Hepatocyte (in vitro differentiated cells): ENCODE measurements around the gene TH. TPM values are rescaled to one million over a fixed set of nuclear protein-coding genes. Genes with fewer than 3 reads are reported as not detected.
A peak's percentile ranks its signal among the peaks of the same experiment; 100 is the strongest.

Source experiments
- DNase-seq: peaks from one replicate; pipeline ENCODE4 v3.0.0-alpha.2; 2016; ENCODE audit warnings: low spot score
- H2AFZ ChIP-seq: fragments of 200-600 bp; sonication (generic); 2 replicates; pipeline ENCODE4 v1.6.0; 2016; ENCODE audit warnings: antibody characterized with exemption, mild to moderate bottlenecking
- H3K27ac ChIP-seq: fragments of 200-600 bp; sonication (generic); 2 replicates; pipeline ENCODE4 v1.5.1; 2016; ENCODE audit warnings: mild to moderate bottlenecking
- H3K27me3 ChIP-seq: fragments of 200-600 bp; sonication (generic); 2 replicates; pipeline ENCODE4 v1.6.1; 2016
- H3K36me3 ChIP-seq: fragments of 200-600 bp; sonication (generic); replicated peaks from 2 replicates; pipeline ENCODE4 v1.5.1; 2016; ENCODE audit warnings: low read depth; ENCODE audit not compliant: insufficient read depth
- H3K4me1 ChIP-seq: fragments of 200-600 bp; sonication (generic); 2 replicates; pipeline ENCODE4 v1.5.1; 2016; ENCODE audit warnings: mild to moderate bottlenecking, moderate library complexity; ENCODE audit not compliant: insufficient read depth
- H3K4me2 ChIP-seq: fragments of 200-600 bp; sonication (generic); 2 replicates; pipeline ENCODE4 v1.6.0; 2016
- H3K4me3 ChIP-seq: fragments of 200-600 bp; sonication (generic); 2 replicates; pipeline ENCODE4 v1.5.1; 2016; ENCODE audit warnings: mild to moderate bottlenecking
- H3K79me2 ChIP-seq: fragments of 200-600 bp; sonication (generic); 2 replicates; pipeline ENCODE4 v1.6.0; 2017; ENCODE audit warnings: mild to moderate bottlenecking
- H3K9me2 ChIP-seq: fragments of 200-600 bp; sonication (generic); replicated peaks from 2 replicates; pipeline ENCODE4 v1.6.0; 2017; ENCODE audit warnings: mild to moderate bottlenecking; ENCODE audit not compliant: insufficient read depth
- H3K9me3 ChIP-seq: fragments of 200-600 bp; sonication (generic); 2 replicates; pipeline ENCODE4 v1.5.1; 2016; ENCODE audit warnings: low read depth, mild to moderate bottlenecking
- H4K20me1 ChIP-seq: fragments of 200-600 bp; sonication (generic); 2 replicates; pipeline ENCODE4 v1.6.0; 2016; ENCODE audit warnings: mild to moderate bottlenecking; ENCODE audit not compliant: insufficient read depth, poor library complexity, severe bottlenecking
- EZH2 ChIP-seq: fragments of 200-600 bp; sonication (generic); IDR thresholded peaks from 2 replicates; pipeline ENCODE4 v1.6.1; 2016; ENCODE audit warnings: antibody characterized with exemption, mild to moderate bottlenecking, borderline replicate concordance
- EZH2phosphoT487 ChIP-seq: fragments of 200-600 bp; sonication (generic); IDR thresholded peaks from one replicate; pipeline ENCODE4 v1.6.1; 2018; ENCODE audit warnings: antibody characterized with exemption, mild to moderate bottlenecking, low read depth, moderate library complexity; ENCODE audit not compliant: unreplicated experiment, severe bottlenecking
- WGBS: methylation state at CpG from one replicate; pipeline ENCODE4 v1.1.6; 2016; ENCODE audit warnings: low lambda C conversion rate; ENCODE audit errors: missing lambda C conversion rate; 5-methylcytosine and 5-hydroxymethylcytosine counted together
- polyA plus RNA-seq: library from polyadenylated mRNA; unstranded; fragments of >200 nt; fragmentation: Nextera tagmentation; extraction: Ambion mirVana; gene quantifications from 2 replicates; pipeline ENCODE4 v1.2.1, GENCODE V29; 2016
- total RNA-seq: library from RNA; depleted of rRNA; stranded (reverse); fragments of >200 nt; gene quantifications from 2 replicates; pipeline ENCODE4 v1.2.3, GENCODE V29; 2014
- TF ChIP-seq, protein P1 (sequence below): fragments of 200-600 bp; sonication (generic); IDR thresholded peaks from 2 replicates; pipeline ENCODE4 v1.5.1; 2016; ENCODE audit warnings: antibody characterized with exemption, mild to moderate bottlenecking; ENCODE audit not compliant: poor library complexity

Gene TH
- total and polyA plus RNA-seq, 2 experiments from 2014 or later = 2.6 to 15.3 TPM

DNA sequence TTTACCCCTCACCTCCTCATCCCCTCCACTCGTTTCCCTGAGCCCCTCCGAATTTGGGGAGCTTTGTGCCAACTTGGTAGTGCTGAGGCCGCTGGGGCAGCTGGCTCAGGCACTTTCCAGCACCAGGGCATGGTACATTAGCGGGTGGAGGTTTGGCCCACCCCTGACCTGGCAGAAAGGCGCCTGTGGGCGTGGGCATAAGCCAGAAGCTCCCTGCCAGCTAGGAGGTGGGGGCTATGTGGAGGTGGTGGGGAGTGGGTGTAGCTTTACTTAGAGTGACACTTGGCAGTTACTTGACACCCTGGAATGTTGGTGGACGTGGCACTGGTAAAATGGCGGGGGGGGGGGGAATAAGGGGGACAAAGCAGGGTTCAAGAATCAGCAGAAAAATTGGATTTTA lies 22.2 kb downstream of the TH start:
- no peak overlapping the region for H3K4me2 ChIP-seq
- TF ChIP-seq, protein P1, sequence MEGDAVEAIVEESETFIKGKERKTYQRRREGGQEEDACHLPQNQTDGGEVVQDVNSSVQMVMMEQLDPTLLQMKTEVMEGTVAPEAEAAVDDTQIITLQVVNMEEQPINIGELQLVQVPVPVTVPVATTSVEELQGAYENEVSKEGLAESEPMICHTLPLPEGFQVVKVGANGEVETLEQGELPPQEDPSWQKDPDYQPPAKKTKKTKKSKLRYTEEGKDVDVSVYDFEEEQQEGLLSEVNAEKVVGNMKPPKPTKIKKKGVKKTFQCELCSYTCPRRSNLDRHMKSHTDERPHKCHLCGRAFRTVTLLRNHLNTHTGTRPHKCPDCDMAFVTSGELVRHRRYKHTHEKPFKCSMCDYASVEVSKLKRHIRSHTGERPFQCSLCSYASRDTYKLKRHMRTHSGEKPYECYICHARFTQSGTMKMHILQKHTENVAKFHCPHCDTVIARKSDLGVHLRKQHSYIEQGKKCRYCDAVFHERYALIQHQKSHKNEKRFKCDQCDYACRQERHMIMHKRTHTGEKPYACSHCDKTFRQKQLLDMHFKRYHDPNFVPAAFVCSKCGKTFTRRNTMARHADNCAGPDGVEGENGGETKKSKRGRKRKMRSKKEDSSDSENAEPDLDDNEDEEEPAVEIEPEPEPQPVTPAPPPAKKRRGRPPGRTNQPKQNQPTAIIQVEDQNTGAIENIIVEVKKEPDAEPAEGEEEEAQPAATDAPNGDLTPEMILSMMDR = no peak
- TF ChIP-seq EZH2phosphoT487 (no peak), EZH2 (no peak)
- no peaks in the 10 kb centered on the region for H3K36me3 ChIP-seq
- peaks cover 27% of the 10 kb centered on the region for H3K79me2 ChIP-seq
- no peaks in the 10 kb centered on the region for H3K9me2 ChIP-seq
- DNase-seq = no peak
- H2AFZ ChIP-seq = no peak overlapping the region
- H3K4me1 ChIP-seq = peaks cover 29% of the 10 kb centered on the region
- 92% methylated on average over 7 of the region's 8 CpGs for WGBS
- H3K4me3 ChIP-seq = no peak overlapping the region
- no peaks in the 10 kb centered on the region for H3K9me3 ChIP-seq
- no peaks in the 10 kb centered on the region for H4K20me1 ChIP-seq
- peaks cover 17% of the 10 kb centered on the region for H3K27me3 ChIP-seq
- no peak overlapping the region for H3K27ac ChIP-seq

DNA sequence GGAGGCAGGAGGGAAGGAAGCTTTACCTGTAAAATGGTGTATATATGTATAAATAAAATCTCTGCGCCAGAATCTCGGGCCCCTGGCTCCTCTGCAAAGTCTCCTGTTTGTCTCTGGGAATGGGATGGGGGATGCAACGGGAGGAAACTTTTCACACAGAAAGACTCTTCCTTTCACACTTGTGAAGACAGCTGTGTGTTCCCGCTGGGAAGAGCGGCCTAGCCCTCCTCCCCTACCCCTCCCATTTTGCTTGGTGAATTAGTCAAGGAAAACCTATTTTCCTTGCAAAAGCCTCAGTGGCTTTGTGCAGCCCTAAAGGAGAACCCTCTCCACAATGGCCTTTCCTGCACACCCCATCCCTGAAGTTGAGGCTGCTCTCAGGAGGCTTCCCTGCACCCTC lies 23.0 kb downstream of the TH start:
- Histone ChIP-seq H3K4me2 (no peak overlapping the region), H3K9me2 (no peaks in the 10 kb centered on the region), H3K27me3 (peaks cover 25% of the 10 kb centered on the region), H3K36me3 (no peaks in the 10 kb centered on the region), H2AFZ (no peak overlapping the region), H3K9me3 (no peaks in the 10 kb centered on the region), H3K27ac (no peak overlapping the region), H3K4me1 (peaks cover 37% of the 10 kb centered on the region), H3K79me2 (peaks cover 36% of the 10 kb centered on the region), H4K20me1 (no peaks in the 10 kb centered on the region), H3K4me3 (no peak overlapping the region)
- WGBS = 81% methylated on average over 5 of the region's 5 CpGs
- TF ChIP-seq EZH2 = no peak
- TF ChIP-seq EZH2phosphoT487 = no peak
- TF ChIP-seq, protein P1 = no peak
- no peak for DNase-seq

DNA sequence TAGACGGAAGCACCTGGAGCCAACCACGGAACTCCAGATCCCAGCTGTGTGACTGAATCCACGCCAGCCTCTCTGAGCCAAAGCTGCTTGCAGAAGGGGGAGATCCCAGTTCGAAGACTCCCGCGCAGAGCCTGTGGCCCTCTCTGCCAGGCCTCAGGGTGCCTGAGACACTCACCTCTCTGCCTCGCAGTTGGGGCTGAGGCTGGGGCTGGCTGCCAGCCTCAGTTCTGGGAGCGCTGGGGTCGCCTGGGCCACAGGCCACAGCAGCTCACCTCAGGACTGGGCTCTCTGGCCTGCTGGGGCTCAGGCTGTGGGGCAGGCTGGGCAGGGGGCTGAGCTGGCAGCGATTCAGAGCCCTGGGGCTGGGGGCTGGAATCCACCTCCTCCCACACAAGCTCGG lies 24.2 kb downstream of the TH start:
- Histone ChIP-seq H2AFZ (no peak overlapping the region), H3K27ac (no peak overlapping the region), H3K4me2 (no peak overlapping the region), H3K9me3 (no peaks in the 10 kb centered on the region), H3K27me3 (peaks cover 35% of the 10 kb centered on the region), H3K4me3 (no peak overlapping the region), H4K20me1 (no peaks in the 10 kb centered on the region), H3K9me2 (no peaks in the 10 kb centered on the region), H3K4me1 (peaks cover 41% of the 10 kb centered on the region), H3K36me3 (no peaks in the 10 kb centered on the region), H3K79me2 (peaks cover 48% of the 10 kb centered on the region)
- WGBS = 91% methylated on average over 10 of the region's 11 CpGs
- no peak for DNase-seq
- TF ChIP-seq EZH2 (no peak), EZH2phosphoT487 (no peak)
- TF ChIP-seq, protein P1 = no peak

DNA sequence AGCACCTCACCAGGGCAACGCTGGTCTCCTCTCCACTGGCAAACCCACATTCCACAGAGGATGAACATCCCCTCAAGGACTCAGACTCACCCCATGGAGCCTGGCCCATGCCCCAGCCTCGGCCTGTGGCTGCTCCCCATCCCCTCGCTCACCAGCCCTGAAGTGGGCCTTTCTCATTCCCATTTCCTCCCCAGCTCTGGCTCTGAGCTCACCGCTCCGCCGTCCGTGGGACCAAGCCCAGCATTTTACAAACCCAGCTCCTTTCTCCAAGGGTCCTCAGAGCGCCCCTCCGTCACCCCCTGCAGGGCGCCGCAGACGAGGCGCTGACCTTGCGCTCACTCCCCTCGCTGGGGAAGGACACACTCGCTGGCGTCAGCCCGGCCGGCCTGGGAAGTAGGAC lies 25.6 kb downstream of the TH start:
- Histone ChIP-seq H3K27me3 (peaks cover 45% of the 10 kb centered on the region), H3K36me3 (no peaks in the 10 kb centered on the region), H3K9me3 (no peaks in the 10 kb centered on the region), H3K9me2 (no peaks in the 10 kb centered on the region), H4K20me1 (no peaks in the 10 kb centered on the region), H3K4me1 (peaks cover 38% of the 10 kb centered on the region), H3K79me2 (peaks cover 61% of the 10 kb centered on the region), H2AFZ (no peak overlapping the region), H3K27ac (no peak overlapping the region), H3K4me2 (peak overlapping the region; percentile 92), H3K4me3 (no peak overlapping the region)
- DNase-seq = no peak
- no peak for TF ChIP-seq EZH2
- TF ChIP-seq, protein P1 = no peak
- TF ChIP-seq EZH2phosphoT487 = no peak
- 71% methylated on average over 19 of the region's 19 CpGs for WGBS
